ENCODE results near the gene SCN1A.
"Not testable (repeated sequence)": the region's sequence is repeated elsewhere in the genome, so short reads cannot be mapped to it uniquely, and the experiment has no call there.

SCN1A gene

GRCh38 chr2:166081131-166081632, 46.6 kb downstream of the SCN1A start:
- DNase-seq: peak; percentile 31

- no peak for DNase-seq
These were observed 53.4 kb downstream of the SCN1A start for GRCh38 chr2:166074430-166074829.

GRCh38 chr2:166074011-166074410, 53.8 kb downstream of the SCN1A start:
- DNase-seq: no peak

GRCh38 chr2:166070231-166070630, 57.6 kb downstream of the SCN1A start:
- no peak for DNase-seq

GRCh38 chr2:166068981-166069380, 58.8 kb downstream of the SCN1A start:
- no peak for DNase-seq

- no peak for DNase-seq
These were observed 60.6 kb downstream of the SCN1A start for GRCh38 chr2:166067229-166067628.

- no peak for DNase-seq
These were observed 67.6 kb downstream of the SCN1A start for GRCh38 chr2:166060191-166060590.

GRCh38 chr2:166057370-166058164, 70.3 kb downstream of the SCN1A start:
- DNase-seq: peak; percentile 38

- DNase-seq: no peak
These were observed 82.9 kb downstream of the SCN1A start for GRCh38 chr2:166044853-166045483.

GRCh38 chr2:166042768-166043390, 84.9 kb downstream of the SCN1A start:
- no peak for DNase-seq

GRCh38 chr2:166042356-166042755, 85.5 kb downstream of the SCN1A start:
- no peak for DNase-seq

- DNase-seq: no peak
These were observed 86.2 kb downstream of the SCN1A start for GRCh38 chr2:166041613-166042012.

GRCh38 chr2:166032361-166032760, 95.5 kb downstream of the SCN1A start:
- DNase-seq: no peak

GRCh38 chr2:166031054-166031453, 96.8 kb downstream of the SCN1A start:
- no peak for DNase-seq

- DNase-seq: no peak
These were observed 102.5 kb downstream of the SCN1A start for GRCh38 chr2:166025313-166025712.

GRCh38 chr2:166017208-166017607, 110.6 kb downstream of the SCN1A start:
- no peak for DNase-seq

GRCh38 chr2:166013878-166014277, 113.9 kb downstream of the SCN1A start:
- no peak for DNase-seq

GRCh38 chr2:166011660-166012059, 116.2 kb downstream of the SCN1A start:
- DNase-seq: no peak

- no peak for DNase-seq
These were observed 127.4 kb downstream of the SCN1A start for GRCh38 chr2:166000401-166000800.

- no peak for DNase-seq
These were observed 137.0 kb downstream of the SCN1A start for GRCh38 chr2:165990846-165991245.

- DNase-seq: no peak
These were observed 138.0 kb downstream of the SCN1A start for GRCh38 chr2:165989851-165990250.

- no peak for DNase-seq
These were observed 142.7 kb downstream of the SCN1A start for GRCh38 chr2:165985120-165985519.

- not testable (repeated sequence) for DNase-seq
These were observed 155.7 kb downstream of the SCN1A start for GRCh38 chr2:165972161-165972560.

GRCh38 chr2:165970663-165971062, 157.2 kb downstream of the SCN1A start:
- DNase-seq: no peak

Measured in NCI-H2227 treated with DMSO at 0.1 percent for 48 hours (cell line).